PC-3 (cell line): Measurements from ENCODE around the gene PTTG1IP2. TPM values are rescaled to one million over a fixed set of nuclear protein-coding genes. Genes with fewer than 3 reads are reported as not detected.
A peak's percentile ranks its signal among the peaks of the same experiment; 100 is the strongest.

Experiments
- ATAC-seq: fragments of 200-7000 bp; cut with Tn5 transposase; 2 replicates; pipeline ENCODE4 v1.9.1; 2020; ENCODE audit warnings: mild to moderate bottlenecking, moderate library complexity
- BruUV-seq: library from RNA; stranded (reverse); fragments of 400-500 nt; replicated peaks from 2 replicates; lab custom pipeline; 2021; lab: Mats Ljungman, UMichigan
- CTCF ChIA-PET: fragments of 300-600 bp; sonication (Branson Sonifier 250); formaldehyde crosslinking; loops from one replicate; lab custom pipeline; 2022; ENCODE audit warnings: antibody characterized with exemption; lab: Charles Lee
- POLR2A ChIA-PET: fragments of 300-600 bp; sonication (Branson Sonifier 250); formaldehyde crosslinking; loops from one replicate; lab custom pipeline; 2022; ENCODE audit warnings: antibody characterized with exemption; ENCODE audit not compliant: unreplicated experiment; lab: Charles Lee
- DNase-seq: peaks from one replicate; pipeline ENCODE4 v3.0.0-alpha.2; 2015
- H2AFZ ChIP-seq: fragments of 300-600 bp; sonication (generic); 2 replicates; pipeline ENCODE4 v1.6.0; 2016; ENCODE audit warnings: antibody characterized with exemption, low read length
- H3F3A ChIP-seq: fragments of 300-600 bp; sonication (generic); one replicate; pipeline ENCODE4 v1.6.0; 2017; ENCODE audit warnings: antibody characterized with exemption, low read length, control low read depth, mild to moderate bottlenecking; ENCODE audit not compliant: unreplicated experiment
- H3K27ac ChIP-seq: fragments of 300-600 bp; sonication (generic); 2 replicates; pipeline ENCODE4 v1.5.1; 2016; ENCODE audit warnings: mild to moderate bottlenecking, low read length
- H3K27me3 ChIP-seq: fragments of 300-600 bp; sonication (generic); 2 replicates; pipeline ENCODE4 v1.6.1; 2016; ENCODE audit warnings: low read length, mixed read lengths
- H3K36me3 ChIP-seq: fragments of 300-600 bp; sonication (generic); 2 replicates; pipeline ENCODE4 v1.6.1; 2016; ENCODE audit warnings: low read depth, mixed run types, low read length, mixed read lengths
- H3K4me1 ChIP-seq: fragments of 300-600 bp; sonication (generic); 2 replicates; pipeline ENCODE4 v1.5.1; 2016; ENCODE audit warnings: low read length; ENCODE audit not compliant: insufficient read depth
- H3K4me2 ChIP-seq: fragments of 300-600 bp; sonication (generic); 2 replicates; pipeline ENCODE4 v1.6.0; 2016; ENCODE audit warnings: low read length
- H3K4me3 ChIP-seq: fragments of 300-600 bp; sonication (generic); 2 replicates; pipeline ENCODE4 v1.5.1; 2016; ENCODE audit warnings: mild to moderate bottlenecking, low read length, mixed read lengths
- H3K79me2 ChIP-seq: fragments of 300-600 bp; sonication (generic); 2 replicates; pipeline ENCODE4 v1.6.1; 2017; ENCODE audit warnings: low read length, mixed read lengths
- H3K9ac ChIP-seq: fragments of 300-600 bp; sonication (generic); 2 replicates; pipeline ENCODE4 v1.6.0; 2016; ENCODE audit warnings: mild to moderate bottlenecking, low read length
- H3K9me2 ChIP-seq: fragments of 300-600 bp; sonication (generic); replicated peaks from 2 replicates; pipeline ENCODE4 v1.6.1; 2016; ENCODE audit warnings: mixed run types, low read length, mixed read lengths
- H3K9me3 ChIP-seq: fragments of 300-600 bp; sonication (generic); 2 replicates; pipeline ENCODE4 v1.6.1; 2016; ENCODE audit warnings: low read length, mixed read lengths
- H4K20me1 ChIP-seq: fragments of 300-600 bp; sonication (generic); 2 replicates; pipeline ENCODE4 v1.6.1; 2016; ENCODE audit warnings: low read length, mixed read lengths
- EZH2 ChIP-seq: fragments of 300-600 bp; sonication (generic); IDR thresholded peaks from one replicate; pipeline ENCODE4 v1.6.1; 2017; ENCODE audit warnings: antibody characterized with exemption, mild to moderate bottlenecking, low read length; ENCODE audit not compliant: unreplicated experiment
- EZH2phosphoT487 ChIP-seq: fragments of 300-600 bp; sonication (generic); IDR thresholded peaks from 2 replicates; pipeline ENCODE4 v1.6.1; 2018; ENCODE audit warnings: mild to moderate bottlenecking, antibody characterized with exemption, low read length, borderline replicate concordance
- intact Hi-C: fragments of 100-400 bp; cut with micrococcal nuclease; formaldehyde crosslinking; loops from 2 replicates; pipeline ENCODE4 v1.9.0; 2023
- total RNA-seq: library from RNA; depleted of rRNA; stranded (reverse); fragments of >200 nt; gene quantifications from 2 replicates; pipeline ENCODE4 v1.2.3, GENCODE V29; 2014
- TF ChIP-seq, protein P1 (sequence below): fragments of 300-600 bp; sonication (generic); conservative IDR thresholded peaks from 2 replicates; pipeline ENCODE4 v1.5.1; 2017; ENCODE audit warnings: antibody characterized with exemption, low read depth, mild to moderate bottlenecking, low read length

The PTTG1IP2 gene
- total RNA-seq, 1 experiment from 2014 or later: not detected

DNA sequence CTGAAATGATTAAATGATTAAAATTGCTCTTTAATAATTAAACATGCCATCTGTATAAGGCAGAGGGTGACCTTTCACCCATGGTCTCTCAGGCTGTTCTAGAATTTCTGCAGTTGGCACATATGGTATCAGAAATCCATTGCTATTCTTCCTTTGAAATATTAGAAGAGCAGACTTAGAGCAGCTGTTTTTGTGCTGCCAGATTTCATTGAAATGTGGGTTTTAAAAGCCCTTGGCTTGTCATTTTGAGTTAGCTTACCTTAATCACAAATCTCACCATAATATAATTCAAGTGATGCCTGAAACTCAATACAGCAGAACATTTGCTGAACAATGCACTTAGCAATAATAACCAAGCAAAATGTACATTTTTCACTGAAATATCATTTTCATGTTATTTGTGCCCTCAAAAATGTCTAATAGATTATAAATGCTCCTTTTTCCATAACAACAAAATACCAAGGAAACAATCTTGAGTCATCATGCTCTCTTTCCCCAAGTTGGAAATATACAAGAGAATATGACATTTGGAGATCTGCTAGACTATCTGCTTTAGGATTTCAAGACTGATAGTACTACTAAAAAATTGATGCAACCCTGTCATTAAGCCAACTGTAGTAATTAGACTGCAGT lies 16.1 kb upstream of the PTTG1IP2 start:
- no peak for TF ChIP-seq EZH2
- TF ChIP-seq EZH2phosphoT487: no peak
- TF ChIP-seq, protein P1, sequence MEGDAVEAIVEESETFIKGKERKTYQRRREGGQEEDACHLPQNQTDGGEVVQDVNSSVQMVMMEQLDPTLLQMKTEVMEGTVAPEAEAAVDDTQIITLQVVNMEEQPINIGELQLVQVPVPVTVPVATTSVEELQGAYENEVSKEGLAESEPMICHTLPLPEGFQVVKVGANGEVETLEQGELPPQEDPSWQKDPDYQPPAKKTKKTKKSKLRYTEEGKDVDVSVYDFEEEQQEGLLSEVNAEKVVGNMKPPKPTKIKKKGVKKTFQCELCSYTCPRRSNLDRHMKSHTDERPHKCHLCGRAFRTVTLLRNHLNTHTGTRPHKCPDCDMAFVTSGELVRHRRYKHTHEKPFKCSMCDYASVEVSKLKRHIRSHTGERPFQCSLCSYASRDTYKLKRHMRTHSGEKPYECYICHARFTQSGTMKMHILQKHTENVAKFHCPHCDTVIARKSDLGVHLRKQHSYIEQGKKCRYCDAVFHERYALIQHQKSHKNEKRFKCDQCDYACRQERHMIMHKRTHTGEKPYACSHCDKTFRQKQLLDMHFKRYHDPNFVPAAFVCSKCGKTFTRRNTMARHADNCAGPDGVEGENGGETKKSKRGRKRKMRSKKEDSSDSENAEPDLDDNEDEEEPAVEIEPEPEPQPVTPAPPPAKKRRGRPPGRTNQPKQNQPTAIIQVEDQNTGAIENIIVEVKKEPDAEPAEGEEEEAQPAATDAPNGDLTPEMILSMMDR: no peak
- no peaks in the 10 kb centered on the region for H3K27me3 ChIP-seq
- H3K4me3 ChIP-seq: no peak overlapping the region
- no peak overlapping the region for H3K4me2 ChIP-seq
- no peak for DNase-seq
- H2AFZ ChIP-seq: no peak overlapping the region
- H3K9me3 ChIP-seq: no peaks in the 10 kb centered on the region
- H3K27ac ChIP-seq: no peak overlapping the region
- no peaks in the 10 kb centered on the region for H3K9me2 ChIP-seq
- intact Hi-C loops: loop anchor here (10.0 kb wide), 2 partner anchors 141 to 291 kb away; partner anchors contain the start of gene CDK14
- no peak for ATAC-seq
- ChIA-PET POLR2A (no interaction called here), CTCF (no interaction called here)
- no peaks in the 10 kb centered on the region for H3K36me3 ChIP-seq
- no peaks in the 10 kb centered on the region for H3K4me1 ChIP-seq
- no peaks in the 10 kb centered on the region for H3K79me2 ChIP-seq
- BruUV-seq: no TSS peak
- H3K9ac ChIP-seq: no peak overlapping the region
- no peaks in the 10 kb centered on the region for H4K20me1 ChIP-seq
- H3F3A ChIP-seq: no peaks in the 10 kb centered on the region

DNA sequence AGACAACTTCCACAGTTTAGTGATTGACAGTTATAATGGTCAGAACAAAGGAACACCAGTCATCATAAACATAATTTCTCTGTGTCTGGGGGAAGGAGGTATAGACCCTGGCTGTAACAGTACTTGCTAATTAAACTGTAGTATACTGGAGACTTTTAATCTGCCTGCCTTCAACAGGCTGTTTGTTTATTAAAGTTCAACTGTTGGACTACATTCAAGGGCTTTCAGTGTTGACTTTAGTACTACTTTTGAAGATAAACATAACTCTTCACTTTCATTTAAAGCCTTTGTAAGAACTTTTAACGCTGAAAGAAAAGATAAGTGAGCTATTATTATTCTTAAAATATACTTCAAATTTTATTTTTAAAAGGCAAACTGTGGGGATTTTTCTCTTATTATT lies 15.5 kb upstream of the PTTG1IP2 start:
- TF ChIP-seq EZH2phosphoT487: no peak
- H3K9me3 ChIP-seq: no peaks in the 10 kb centered on the region
- H3K27me3 ChIP-seq: no peaks in the 10 kb centered on the region
- no peaks in the 10 kb centered on the region for H3K79me2 ChIP-seq
- no peaks in the 10 kb centered on the region for H3K9me2 ChIP-seq
- H3K27ac ChIP-seq: no peak overlapping the region
- CTCF ChIA-PET: no interaction called here
- intact Hi-C loops: loop anchor here (2.0 to 10.0 kb wide), 3 partner anchors 97 to 291 kb away; partner anchors contain the start of gene CDK14
- H3K4me1 ChIP-seq: no peaks in the 10 kb centered on the region
- no peak for ATAC-seq
- no peak overlapping the region for H3K9ac ChIP-seq
- H3K4me3 ChIP-seq: no peak overlapping the region
- no peak for DNase-seq
- H3F3A ChIP-seq: no peaks in the 10 kb centered on the region
- H2AFZ ChIP-seq: no peak overlapping the region
- BruUV-seq: no TSS peak
- H3K36me3 ChIP-seq: no peaks in the 10 kb centered on the region
- H3K4me2 ChIP-seq: no peak overlapping the region
- POLR2A ChIA-PET: no interaction called here
- no peaks in the 10 kb centered on the region for H4K20me1 ChIP-seq

DNA sequence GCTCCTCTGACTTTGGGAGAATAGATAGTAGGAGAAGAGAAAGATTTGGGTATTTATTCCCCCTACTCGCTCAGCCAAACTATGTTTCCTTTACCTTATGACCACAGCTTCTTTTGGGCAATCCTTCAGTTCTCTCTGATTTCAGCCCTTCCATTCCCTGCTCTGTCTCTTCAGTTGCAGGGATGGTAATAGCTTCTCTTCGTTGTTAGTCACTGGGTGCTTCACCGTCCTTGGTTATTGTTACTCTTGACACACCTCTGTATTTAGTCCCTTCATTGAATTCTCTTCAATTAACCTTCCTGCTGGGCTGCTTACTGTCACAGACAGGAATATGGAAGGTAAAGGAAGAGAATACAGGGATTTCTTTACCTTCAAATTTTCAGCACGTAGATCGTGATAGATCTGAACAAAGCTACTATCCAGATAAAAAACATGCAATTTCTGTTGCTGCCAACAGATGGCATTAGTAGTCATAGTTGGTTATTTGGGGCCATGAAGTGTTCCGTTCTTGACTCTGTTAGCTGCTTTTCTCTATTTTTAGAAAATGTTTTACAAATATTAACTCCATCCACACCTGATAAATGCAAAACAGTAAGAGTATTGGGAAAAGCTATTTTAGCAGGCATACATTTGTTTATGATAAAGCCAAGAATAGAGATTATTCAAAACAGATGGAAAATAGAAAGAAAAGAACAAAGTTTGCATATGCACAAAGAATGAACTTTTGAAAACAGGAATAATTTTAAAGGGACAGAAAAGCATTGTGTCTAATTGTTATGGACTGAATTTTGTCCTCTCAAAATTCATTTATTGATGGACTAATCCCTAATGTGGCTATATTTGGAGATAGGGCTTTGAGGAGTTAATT lies 14.0 kb upstream of the PTTG1IP2 start:
- Histone ChIP-seq H3K4me2 (peak overlapping the region; percentile 74), H3K27ac (no peak overlapping the region), H3K9ac (no peak overlapping the region), H4K20me1 (no peaks in the 10 kb centered on the region), H3K4me3 (peak overlapping the region; percentile 52; the same call in 1 of the 2 replicates), H3K36me3 (no peaks in the 10 kb centered on the region), H2AFZ (peak overlapping the region; percentile 73), H3K79me2 (no peaks in the 10 kb centered on the region), H3F3A (no peaks in the 10 kb centered on the region), H3K9me2 (no peaks in the 10 kb centered on the region), H3K4me1 (no peaks in the 10 kb centered on the region), H3K27me3 (no peaks in the 10 kb centered on the region), H3K9me3 (no peaks in the 10 kb centered on the region)
- intact Hi-C loops: loop anchor here (1.0 to 10.0 kb wide), 6 partner anchors 62 to 579 kb away; partner anchors contain the start of gene CDK14
- ChIA-PET CTCF (interaction anchor here (0.5 to 1.3 kb wide), 14 partner anchors 11 to 1042 kb away, joined by 3 to 6 read pairs (median 4); no protein-coding TSS in a partner anchor), POLR2A (interaction anchor here (0.6 kb wide), 1 partner anchor 16 kb away, joined by 3 read pairs; no protein-coding TSS in a partner anchor)
- ATAC-seq: peak; percentile 93
- peak; percentile 67 for DNase-seq
- BruUV-seq: no TSS peak
- TF ChIP-seq, protein P1: peak; percentile 82
- TF ChIP-seq EZH2: no peak
